Transverse colon (tissue), 4 donors: Measurements from ENCODE around the gene SDK1. TPM values are rescaled to one million over a fixed set of nuclear protein-coding genes. Genes with fewer than 3 reads are reported as not detected.

Source experiments
- DNase-seq: peaks from one replicate; pipeline ENCODE4 v3.0.0-alpha.2; 2019
- H3K27ac ChIP-seq, 4 donors: fragments of 200-600 bp; sonication (generic); 2 replicates each; pipeline ENCODE4 v1.5.1; 2016 to 2018; ENCODE audit warnings: inconsistent platforms in 4 of 4
- H3K27me3 ChIP-seq: fragments of 200-600 bp; sonication (generic); 2 replicates; pipeline ENCODE4 v1.5.1; 2017; ENCODE audit warnings: inconsistent platforms
- H3K36me3 ChIP-seq, 4 donors: fragments of 200-600 bp; sonication (generic); 2 replicates each; pipeline ENCODE4 v1.5.1; 2017 to 2019; ENCODE audit warnings: inconsistent platforms in 4 of 4
- H3K4me1 ChIP-seq, 4 donors: fragments of 200-600 bp; sonication (generic); 2 replicates each; pipeline ENCODE4 v1.5.1; 2017 to 2020; ENCODE audit warnings: inconsistent platforms in 4 of 4
- H3K4me3 ChIP-seq, 4 donors: fragments of 200-600 bp; sonication (generic); 1 replicate in 1 of 4; 2 replicates in 3 of 4; pipeline versions ENCODE4 v1.5.1 to v1.6.1; 2017 to 2019; ENCODE audit warnings: inconsistent platforms in 4 of 4
- H3K9me3 ChIP-seq, 2 donors: fragments of 200-600 bp; sonication (generic); 2 replicates each; pipeline ENCODE4 v1.5.1; 2017 to 2019; ENCODE audit warnings: inconsistent platforms in 2 of 2
- CTCF ChIP-seq, 5 experiments: fragments of 200-600 bp in 3 of 5; fragments of 450-650 bp in 2 of 5; sonication (generic) in 3 of 5; IDR thresholded peaks; 1 replicate in 2 of 5; 2 replicates in 3 of 5; pipeline ENCODE4 v1.5.1; 2016 to 2017; ENCODE audit warnings: antibody characterized with exemption in 5 of 5, inconsistent platforms in 3 of 5, mild to moderate bottlenecking in 2 of 5, moderate library complexity in 1 of 5
- EP300 ChIP-seq: sonication (generic); formaldehyde crosslinking; IDR thresholded peaks from one replicate; pipeline ENCODE4 v1.6.1; 2017; ENCODE audit warnings: antibody characterized with exemption, low read depth
- POLR2A ChIP-seq: fragments of 450-650 bp; IDR thresholded peaks from one replicate; pipeline ENCODE4 v1.6.1; 2016; ENCODE audit warnings: antibody characterized with exemption, mild to moderate bottlenecking, moderate library complexity
- POLR2AphosphoS5 ChIP-seq, 3 donors: sonication (generic); formaldehyde crosslinking; IDR thresholded peaks; one replicate each; pipeline ENCODE4 v1.6.1; 2016; ENCODE audit warnings: antibody characterized with exemption in 3 of 3
- WGBS, 2 donors: methylation state at CpG; one replicate each; pipeline ENCODE4 v1.1.5; 2018; ENCODE audit warnings: low coverage in 1 of 2; 5-methylcytosine and 5-hydroxymethylcytosine counted together
- in situ Hi-C, 4 donors: fragments of 200-750 bp; cut with MboI; loops; one replicate each; pipeline versions ENCODE4 v1.15.0 to v1.15.1; 2017; ENCODE audit warnings: low sequenced_read_pairs in 3 of 4, low pct_ligation_motif_present in 1 of 4, low pct_unique_long_range_greater_than_20kb in 1 of 4
- intact Hi-C: fragments of 100-400 bp; cut with DNase I; formaldehyde crosslinking; loops from one replicate; pipeline ENCODE4 v1.15.1; 2023; ENCODE audit warnings: low total_unique reads
- total RNA-seq, 4 donors: library from RNA; depleted of rRNA; stranded (reverse); fragments of >200 nt; gene quantifications; one replicate each; pipeline ENCODE4 v1.1.0, GENCODE V29; 2016

SDK1 gene
- total RNA-seq, 4 donors from 2014 or later = 4.0 to 8.6 (median 5.4) TPM

GRCh38 chr7:3301831-3302618 is 973 bp downstream of the SDK1 start:
- no peaks in the 10 kb centered on the region for H3K9me3 ChIP-seq
- intact Hi-C loops = loop anchor here (5.0 kb wide), 1 partner anchor 595 kb away; no protein-coding TSS in a partner anchor
- in situ Hi-C loops = loop anchor here in 1 of 4 donors (25.0 kb wide), 1 partner anchor 585 kb away; no protein-coding TSS in a partner anchor
- peak overlapping the region; percentile 28 to 74 (median 50) for H3K4me3 ChIP-seq
- H3K27me3 ChIP-seq = peaks cover 21% of the 10 kb centered on the region
- WGBS, 2 donors = 0 to 8% methylated on average over 2 to 39 of the region's 45 CpGs
- DNase-seq = no peak
- H3K4me1 ChIP-seq = peaks cover 6 to 20% (median 12%) of the 10 kb centered on the region in 4 donors
- peak overlapping the region; percentile 62 to 82 (median 63) for H3K27ac ChIP-seq
- H3K36me3 ChIP-seq = no peaks in the 10 kb centered on the region
- TF ChIP-seq POLR2AphosphoS5 (IDR thresholded peaks at IDR 0.05) = no peak
- peak in 3 of 5 experiments; percentile 14 to 28 (median 22) for TF ChIP-seq CTCF (IDR thresholded peaks at IDR 0.05)
- no peak for TF ChIP-seq POLR2A
- no peak for TF ChIP-seq EP300

DNA sequence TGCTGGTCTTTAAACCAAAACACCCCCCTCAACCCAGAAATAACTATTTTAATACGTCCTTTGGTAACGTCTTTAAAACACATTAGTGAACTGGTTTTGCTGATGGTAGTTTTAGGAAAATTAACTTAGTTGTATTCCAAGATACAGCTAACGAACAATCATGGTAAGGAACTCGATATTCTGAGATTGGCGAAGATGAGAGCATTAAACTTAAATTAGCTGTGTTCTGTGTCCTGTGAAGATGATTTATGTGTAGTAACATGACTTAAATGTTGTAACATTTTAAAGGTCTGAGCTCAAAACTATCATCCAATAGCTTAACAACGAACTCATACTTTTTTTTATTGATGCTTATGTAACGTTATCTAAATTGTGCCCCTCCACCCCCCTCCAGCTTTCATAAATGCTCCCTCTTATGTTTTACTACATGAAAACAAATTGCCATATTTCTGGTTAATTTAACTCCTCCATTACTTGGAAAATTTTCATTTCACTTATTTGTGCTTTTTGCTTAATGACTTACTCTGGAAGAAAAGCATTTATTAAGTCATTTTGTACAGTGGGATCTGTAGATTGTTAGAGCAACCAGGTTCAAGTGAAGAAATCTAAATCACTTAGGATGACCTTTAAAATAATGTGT is 1.7 kb downstream of the SDK1 start:
- peak overlapping the region in 3 of 4 donors; percentile 42 to 74 (median 57) for H3K4me3 ChIP-seq
- 27% methylated on average over 7 of the region's 7 CpGs for WGBS, 2 donors

DNA sequence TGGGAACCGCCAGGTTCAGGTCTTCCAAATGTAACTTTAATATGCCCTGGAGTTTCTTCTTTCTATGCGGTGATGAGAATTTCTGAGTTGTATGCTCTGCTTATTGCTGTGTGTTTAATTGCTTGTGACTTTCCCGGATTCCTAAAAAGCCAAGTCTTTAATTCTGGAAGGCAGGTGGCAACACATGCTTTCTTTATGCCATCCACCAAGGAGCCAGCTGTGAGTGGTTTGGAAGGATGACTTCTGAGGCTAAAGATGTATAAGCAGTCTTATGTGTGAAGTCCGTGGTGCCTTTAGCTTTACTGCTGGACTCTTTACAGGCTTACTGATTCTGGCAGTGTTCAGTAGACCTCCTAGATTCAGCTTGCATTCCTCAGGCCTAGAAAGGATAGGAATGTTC is 3.1 kb downstream of the SDK1 start:
- DNase-seq = no peak
- Histone ChIP-seq H3K4me1 (peaks cover 6 to 20% (median 12%) of the 10 kb centered on the region in 4 donors), H3K9me3 (no peaks in the 10 kb centered on the region), H3K36me3 (no peaks in the 10 kb centered on the region), H3K27ac (peak overlapping the region in 3 of 4 donors; percentile 9 to 21 (median 16)), H3K27me3 (peaks cover 21% of the 10 kb centered on the region), H3K4me3 (no peak overlapping the region)
- in situ Hi-C loops = loop anchor here in 1 of 4 donors (25.0 kb wide), 1 partner anchor 583 kb away; no protein-coding TSS in a partner anchor
- intact Hi-C loops = loop anchor here (5.0 kb wide), 1 partner anchor 593 kb away; no protein-coding TSS in a partner anchor
- WGBS, 2 donors = 83 to 89% methylated on average over 1 to 4 of the region's 4 CpGs
- no peak for TF ChIP-seq EP300
- TF ChIP-seq POLR2AphosphoS5 (IDR thresholded peaks at IDR 0.05) = no peak
- no peak for TF ChIP-seq CTCF (IDR thresholded peaks at IDR 0.05)
- no peak for TF ChIP-seq POLR2A

More for the DNA sequence above, 1.7 kb downstream of the SDK1 start:
- intact Hi-C loops = loop anchor here (5.0 kb wide), 1 partner anchor 594 kb away; no protein-coding TSS in a partner anchor
- Histone ChIP-seq H3K4me1 (peaks cover 6 to 20% (median 12%) of the 10 kb centered on the region in 4 donors), H3K27ac (peak overlapping the region; percentile 62 to 82 (median 63)), H3K27me3 (peaks cover 21% of the 10 kb centered on the region), H3K9me3 (no peaks in the 10 kb centered on the region), H3K36me3 (no peaks in the 10 kb centered on the region)
- DNase-seq = no peak
- in situ Hi-C loops = loop anchor here in 1 of 4 donors (25.0 kb wide), 1 partner anchor 584 kb away; no protein-coding TSS in a partner anchor
- no peak for TF ChIP-seq POLR2AphosphoS5 (IDR thresholded peaks at IDR 0.05)
- TF ChIP-seq EP300 = no peak
- no peak for TF ChIP-seq CTCF (IDR thresholded peaks at IDR 0.05)
- TF ChIP-seq POLR2A = no peak

DNA sequence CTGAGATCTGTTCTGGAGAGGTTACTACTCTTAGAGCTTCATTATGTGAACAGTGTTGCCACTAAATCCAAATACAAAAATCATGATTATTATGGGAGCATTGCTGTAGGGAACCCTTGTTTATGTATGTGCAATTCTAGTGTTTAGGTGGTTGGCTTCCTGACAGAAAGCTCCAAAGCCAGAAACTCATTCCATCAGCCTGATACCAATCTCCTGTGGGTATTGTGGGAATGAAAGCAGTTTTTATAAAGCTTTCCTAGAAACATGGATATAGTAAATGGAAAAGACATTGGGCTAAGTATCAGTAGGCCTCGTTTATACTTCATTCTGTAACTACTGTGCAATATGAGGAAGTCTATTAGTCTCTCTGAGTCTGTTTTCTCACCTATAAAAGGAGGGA is 6.4 kb downstream of the SDK1 start:
- Histone ChIP-seq H3K4me3 (no peak overlapping the region), H3K36me3 (no peaks in the 10 kb centered on the region), H3K4me1 (peaks cover 0 to 3% (median 0%) of the 10 kb centered on the region in 4 donors), H3K27ac (no peak overlapping the region), H3K9me3 (no peaks in the 10 kb centered on the region), H3K27me3 (peaks cover 3% of the 10 kb centered on the region)
- 32 to 33% methylated on average over 1 of the region's 1 CpG for WGBS, 2 donors
- intact Hi-C loops (no loop called here), in situ Hi-C loops (loop anchor here in 1 of 4 donors (25.0 kb wide), 1 partner anchor 580 kb away; no protein-coding TSS in a partner anchor)
- no peak for TF ChIP-seq EP300
- TF ChIP-seq CTCF (IDR thresholded peaks at IDR 0.05) = no peak
- no peak for TF ChIP-seq POLR2A
- no peak for TF ChIP-seq POLR2AphosphoS5 (IDR thresholded peaks at IDR 0.05)
- no peak for DNase-seq
